OCI-LY7 (cell line): ENCODE measurements around the gene RRAD. TPM values are rescaled to one million over a fixed set of nuclear protein-coding genes. Genes with fewer than 3 reads are reported as not detected.

Source experiments
- BruUV-seq: library from RNA; stranded (reverse); fragments of 400-500 nt; replicated peaks from 2 replicates; lab custom pipeline; 2021; lab: Mats Ljungman, UMichigan
- CTCF ChIA-PET: fragments of 300-600 bp; sonication (Branson Sonifier 250); formaldehyde crosslinking; loops from one replicate; lab custom pipeline; 2022; ENCODE audit warnings: antibody characterized with exemption; ENCODE audit not compliant: unreplicated experiment; lab: Charles Lee
- POLR2A ChIA-PET: fragments of 300-600 bp; sonication (Branson Sonifier 250); formaldehyde crosslinking; loops from one replicate; lab custom pipeline; 2022; ENCODE audit warnings: antibody characterized with exemption; lab: Charles Lee
- DNase-seq: peaks from one replicate; pipeline ENCODE4 v3.0.0-alpha.2; 2015; ENCODE audit warnings: low spot score
- H2AFZ ChIP-seq: fragments of 200-600 bp; sonication (generic), shearing (Covaris generic); 2 replicates; pipeline ENCODE4 v1.6.1; 2014; ENCODE audit warnings: mild to moderate bottlenecking, antibody characterized with exemption, low read length, moderate library complexity
- H3K27ac ChIP-seq: fragments of 200-600 bp; sonication (generic); 2 replicates; pipeline ENCODE4 v1.5.1; 2014; ENCODE audit warnings: mixed run types, low read depth, mild to moderate bottlenecking, moderate library complexity, low read length, inconsistent platforms; ENCODE audit not compliant: poor library complexity, severe bottlenecking
- H3K36me3 ChIP-seq: fragments of 200-600 bp; sonication (generic); 2 replicates; pipeline ENCODE4 v1.6.1; 2014; ENCODE audit warnings: mild to moderate bottlenecking, antibody characterized with exemption, low read length, moderate library complexity, mixed read lengths; ENCODE audit not compliant: insufficient read depth
- H3K4me1 ChIP-seq: fragments of 200-600 bp; sonication (generic); 2 replicates; pipeline ENCODE4 v1.5.1; 2014; ENCODE audit warnings: mild to moderate bottlenecking, low read length; ENCODE audit not compliant: insufficient read depth, poor library complexity, severe bottlenecking
- H3K4me2 ChIP-seq: fragments of 200-600 bp; sonication (generic); 2 replicates; pipeline ENCODE4 v1.6.1; 2014; ENCODE audit warnings: mild to moderate bottlenecking, low read length
- H3K4me3 ChIP-seq: fragments of 200-600 bp; sonication (generic); 2 replicates; pipeline ENCODE4 v1.5.1; 2014; ENCODE audit warnings: mild to moderate bottlenecking, low read depth, low read length; ENCODE audit not compliant: poor library complexity, severe bottlenecking
- H3K79me2 ChIP-seq: fragments of 200-600 bp; sonication (generic); 2 replicates; pipeline ENCODE4 v1.6.1; 2016; ENCODE audit warnings: low read depth, mild to moderate bottlenecking, low read length, moderate library complexity, mixed read lengths; ENCODE audit not compliant: insufficient read depth
- H3K9me2 ChIP-seq: fragments of 200-600 bp; sonication (generic); 2 replicates; pipeline ENCODE4 v1.6.1; 2016; ENCODE audit warnings: mild to moderate bottlenecking, low read length, mixed read lengths; ENCODE audit not compliant: insufficient read depth
- H3K9me3 ChIP-seq: fragments of 200-600 bp; sonication (generic); 2 replicates; pipeline ENCODE4 v1.6.1; 2014; ENCODE audit warnings: mild to moderate bottlenecking, mixed run types, low read length, mixed read lengths
- H4K20me1 ChIP-seq: fragments of 200-600 bp; sonication (generic); 2 replicates; pipeline ENCODE4 v1.6.1; 2014; ENCODE audit warnings: mild to moderate bottlenecking, antibody characterized with exemption, low read length, moderate library complexity, mixed read lengths; ENCODE audit not compliant: insufficient read depth
- CTCF ChIP-seq: fragments of 200-600 bp; sonication (generic); conservative IDR thresholded peaks from 2 replicates; pipeline ENCODE4 v1.5.1; 2014; ENCODE audit warnings: mild to moderate bottlenecking, antibody characterized with exemption, low read length, moderate library complexity, mixed read lengths
- EZH2phosphoT487 ChIP-seq: fragments of 200-600 bp; sonication (generic); IDR thresholded peaks from 2 replicates; pipeline ENCODE4 v1.6.1; 2018; ENCODE audit warnings: low read depth, borderline replicate concordance, mild to moderate bottlenecking, mixed run types, antibody characterized with exemption, low read length, moderate library complexity, mixed read lengths
- intact Hi-C: fragments of 100-400 bp; cut with micrococcal nuclease; formaldehyde crosslinking; loops from one replicate; pipeline ENCODE4 v1.10.0; 2022; ENCODE audit not compliant: unreplicated experiment
- total RNA-seq, 2 experiments: library from RNA; depleted of rRNA in 1 of 2; stranded (reverse); fragments of >200 nt in 1 of 2; shearing (Covaris generic) in 1 of 2; gene quantifications; 2 replicates each; pipeline ENCODE4 v1.2.3, GENCODE V29; 2014 to 2022

RRAD gene
- total RNA-seq, 2 experiments from 2014 or later = 0.09 TPM; not detected in 1

GRCh38 chr16:66890799-66891198 is 34.5 kb downstream of the RRAD start:
- Histone ChIP-seq H3K4me1 (no peaks in the 10 kb centered on the region), H3K9me2 (no peaks in the 10 kb centered on the region), H3K79me2 (no peaks in the 10 kb centered on the region), H4K20me1 (no peaks in the 10 kb centered on the region), H3K4me2 (no peak overlapping the region), H3K4me3 (no peak overlapping the region), H3K27ac (no peak overlapping the region), H2AFZ (no peak overlapping the region), H3K36me3 (peaks cover 29% of the 10 kb centered on the region), H3K9me3 (no peaks in the 10 kb centered on the region)
- BruUV-seq = no TSS peak
- ChIA-PET POLR2A (no interaction called here), CTCF (no interaction called here)
- intact Hi-C loops = no loop called here
- no peak for TF ChIP-seq EZH2phosphoT487
- no peak for TF ChIP-seq CTCF
- DNase-seq = no peak

- no peak overlapping the region for H3K4me2 ChIP-seq
- no peaks in the 10 kb centered on the region for H3K9me2 ChIP-seq
- H3K36me3 ChIP-seq = peaks cover 41% of the 10 kb centered on the region
- ChIA-PET POLR2A (interaction anchor here (0.6 to 0.7 kb wide), 3 partner anchors 193 to 1259 kb away, joined by 3 read pairs; no protein-coding TSS in a partner anchor), CTCF (no interaction called here)
- TF ChIP-seq EZH2phosphoT487 (no peak), CTCF (no peak)
- H2AFZ ChIP-seq = no peak overlapping the region
- H3K4me3 ChIP-seq = no peak overlapping the region
- H3K27ac ChIP-seq = no peak overlapping the region
- H3K9me3 ChIP-seq = no peaks in the 10 kb centered on the region
- H3K4me1 ChIP-seq = no peaks in the 10 kb centered on the region
- H3K79me2 ChIP-seq = no peaks in the 10 kb centered on the region
- intact Hi-C loops = no loop called here
- H4K20me1 ChIP-seq = no peaks in the 10 kb centered on the region
- DNase-seq = no peak
- BruUV-seq = no TSS peak
Measured at GRCh38 chr16:66889622-66890021, 35.7 kb downstream of the RRAD start.

- DNase-seq = no peak
- no peak overlapping the region for H2AFZ ChIP-seq
- no peak overlapping the region for H3K4me2 ChIP-seq
- H3K36me3 ChIP-seq = peaks cover 47% of the 10 kb centered on the region
- no peak overlapping the region for H3K27ac ChIP-seq
- intact Hi-C loops = no loop called here
- no peaks in the 10 kb centered on the region for H3K9me2 ChIP-seq
- ChIA-PET POLR2A (interaction anchor here (0.7 kb wide), 1 partner anchor 226 kb away, joined by 3 read pairs; no protein-coding TSS in a partner anchor), CTCF (no interaction called here)
- no peaks in the 10 kb centered on the region for H4K20me1 ChIP-seq
- H3K4me3 ChIP-seq = no peak overlapping the region
- no peaks in the 10 kb centered on the region for H3K9me3 ChIP-seq
- no peak for TF ChIP-seq EZH2phosphoT487
- TF ChIP-seq CTCF = no peak
- no peaks in the 10 kb centered on the region for H3K4me1 ChIP-seq
- H3K79me2 ChIP-seq = no peaks in the 10 kb centered on the region
- TSS peak; percentile 23 for BruUV-seq
Measured at GRCh38 chr16:66888647-66889615, 36.4 kb downstream of the RRAD start.
